Tibial artery (tissue), 4 donors: ENCODE results near the gene ENTPD5.
"Not testable (repeated sequence)": the region's sequence is repeated elsewhere in the genome, so short reads cannot be mapped to it uniquely, and the experiment has no call there.

Experiments used
- DNase-seq, 2 donors: peaks; one replicate each; pipeline ENCODE4 v3.0.0-alpha.2; 2019
- H3K27ac ChIP-seq, 2 donors: fragments of 200-600 bp; sonication (generic) in 1 of 2; 1 replicate in 1 of 2; 2 replicates in 1 of 2; pipeline ENCODE4 v1.5.1; 2018 to 2019; ENCODE audit warnings: mild to moderate bottlenecking in 1 of 2
- H3K27me3 ChIP-seq, 2 donors: fragments of 200-600 bp; sonication (generic) in 1 of 2; one replicate each; pipeline versions ENCODE4 v1.5.1 to v1.6.0; 2016 to 2019
- H3K36me3 ChIP-seq, 3 donors: fragments of 200-600 bp; sonication (generic) in 2 of 3; one replicate each; pipeline ENCODE4 v1.5.1; 2016 to 2019; ENCODE audit warnings: mild to moderate bottlenecking in 2 of 3
- H3K4me1 ChIP-seq, 4 donors: fragments of 200-600 bp; sonication (generic) in 2 of 4; 1 replicate in 3 of 4; 2 replicates in 1 of 4; pipeline ENCODE4 v1.5.1; 2016 to 2019
- H3K4me3 ChIP-seq, 2 donors: fragments of 200-600 bp; sonication (generic) in 1 of 2; 1 replicate in 1 of 2; 2 replicates in 1 of 2; pipeline ENCODE4 v1.5.1; 2018 to 2019; ENCODE audit warnings: mild to moderate bottlenecking in 2 of 2
- H3K9me3 ChIP-seq, 3 donors: fragments of 200-600 bp; sonication (generic) in 1 of 3; one replicate each; pipeline ENCODE4 v1.5.1; 2016 to 2019
- intact Hi-C: fragments of 100-400 bp; cut with DNase I; formaldehyde crosslinking; loops from one replicate; pipeline ENCODE4 v1.15.0; 2023; ENCODE audit warnings: low total_unique reads
- TF ChIP-seq, protein P1 (sequence below), 2 experiments: fragments of 200-600 bp in 1 of 2; fragments of 450-650 bp in 1 of 2; IDR thresholded peaks; one replicate each; pipeline ENCODE4 v1.5.1; 2017 to 2019; ENCODE audit warnings: antibody characterized with exemption in 2 of 2, mild to moderate bottlenecking in 1 of 2, moderate library complexity in 1 of 2

The ENTPD5 gene

GRCh38 chr14:74018174-74018585 lies 908 bp downstream of the ENTPD5 start:
- TF ChIP-seq, protein P1, sequence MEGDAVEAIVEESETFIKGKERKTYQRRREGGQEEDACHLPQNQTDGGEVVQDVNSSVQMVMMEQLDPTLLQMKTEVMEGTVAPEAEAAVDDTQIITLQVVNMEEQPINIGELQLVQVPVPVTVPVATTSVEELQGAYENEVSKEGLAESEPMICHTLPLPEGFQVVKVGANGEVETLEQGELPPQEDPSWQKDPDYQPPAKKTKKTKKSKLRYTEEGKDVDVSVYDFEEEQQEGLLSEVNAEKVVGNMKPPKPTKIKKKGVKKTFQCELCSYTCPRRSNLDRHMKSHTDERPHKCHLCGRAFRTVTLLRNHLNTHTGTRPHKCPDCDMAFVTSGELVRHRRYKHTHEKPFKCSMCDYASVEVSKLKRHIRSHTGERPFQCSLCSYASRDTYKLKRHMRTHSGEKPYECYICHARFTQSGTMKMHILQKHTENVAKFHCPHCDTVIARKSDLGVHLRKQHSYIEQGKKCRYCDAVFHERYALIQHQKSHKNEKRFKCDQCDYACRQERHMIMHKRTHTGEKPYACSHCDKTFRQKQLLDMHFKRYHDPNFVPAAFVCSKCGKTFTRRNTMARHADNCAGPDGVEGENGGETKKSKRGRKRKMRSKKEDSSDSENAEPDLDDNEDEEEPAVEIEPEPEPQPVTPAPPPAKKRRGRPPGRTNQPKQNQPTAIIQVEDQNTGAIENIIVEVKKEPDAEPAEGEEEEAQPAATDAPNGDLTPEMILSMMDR (IDR thresholded peaks at IDR 0.05): no peak
- intact Hi-C loops: no loop called here
- Histone ChIP-seq H3K4me1 (peaks cover 0 to 13% (median 6%) of the 10 kb centered on the region in 4 donors), H3K27ac (peak overlapping the region; percentile 96 to 97), H3K9me3 (no peaks in the 10 kb centered on the region), H3K27me3 (no peaks in the 10 kb centered on the region), H3K4me3 (peak overlapping the region; percentile 83 to 84), H3K36me3 (peaks cover 0 to 14% (median 0%) of the 10 kb centered on the region in 3 donors)
- DNase-seq: no peak

DNA sequence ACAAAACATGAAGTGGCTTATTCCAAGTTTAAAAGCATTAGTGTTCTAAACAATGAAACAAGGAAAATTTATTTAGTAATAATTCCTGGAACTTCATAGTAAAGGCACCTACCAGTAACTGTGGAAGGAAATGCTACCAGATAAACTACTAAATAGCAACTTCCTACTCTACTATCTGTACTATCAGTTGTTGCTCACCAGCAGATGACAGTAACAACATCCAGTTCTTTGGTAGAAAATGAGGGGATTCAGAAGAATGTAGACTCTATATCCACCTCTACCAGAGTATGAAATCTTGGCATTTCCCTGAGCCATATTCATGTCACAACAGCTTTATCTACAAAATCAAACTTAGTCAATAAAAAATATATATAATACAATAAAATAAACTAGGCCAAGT lies 3.1 kb downstream of the ENTPD5 start:
- TF ChIP-seq, protein P1 (IDR thresholded peaks at IDR 0.05): no peak
- no peaks in the 10 kb centered on the region for H3K27me3 ChIP-seq
- H3K9me3 ChIP-seq: no peaks in the 10 kb centered on the region
- no peak overlapping the region for H3K4me3 ChIP-seq
- H3K4me1 ChIP-seq: peaks cover 0 to 13% (median 6%) of the 10 kb centered on the region in 4 donors
- peaks cover 0 to 21% (median 0%) of the 10 kb centered on the region in 3 donors for H3K36me3 ChIP-seq
- DNase-seq: no peak
- intact Hi-C loops: no loop called here
- no peak overlapping the region for H3K27ac ChIP-seq

GRCh38 chr14:74015176-74015575 lies 3.9 kb downstream of the ENTPD5 start:
- peaks cover under 1 to 28% (median 7%) of the 10 kb centered on the region in 3 donors for H3K36me3 ChIP-seq
- no peak overlapping the region for H3K27ac ChIP-seq
- H3K27me3 ChIP-seq: no peaks in the 10 kb centered on the region
- TF ChIP-seq, protein P1 (IDR thresholded peaks at IDR 0.05): no peak
- H3K4me1 ChIP-seq: peaks cover 0 to 13% (median 6%) of the 10 kb centered on the region in 4 donors
- H3K9me3 ChIP-seq: no peaks in the 10 kb centered on the region
- intact Hi-C loops: no loop called here
- no peak for DNase-seq
- no peak overlapping the region for H3K4me3 ChIP-seq

GRCh38 chr14:74014299-74014698 lies 4.8 kb downstream of the ENTPD5 start:
- DNase-seq: no peak
- intact Hi-C loops: no loop called here
- TF ChIP-seq, protein P1 (IDR thresholded peaks at IDR 0.05): no peak
- H3K9me3 ChIP-seq: no peaks in the 10 kb centered on the region
- H3K4me1 ChIP-seq: peaks cover 0 to 5% (median 4%) of the 10 kb centered on the region in 4 donors
- H3K27ac ChIP-seq: no peak overlapping the region
- no peak overlapping the region for H3K4me3 ChIP-seq
- H3K27me3 ChIP-seq: no peaks in the 10 kb centered on the region
- H3K36me3 ChIP-seq: peaks cover 9 to 37% (median 14%) of the 10 kb centered on the region in 3 donors

DNA sequence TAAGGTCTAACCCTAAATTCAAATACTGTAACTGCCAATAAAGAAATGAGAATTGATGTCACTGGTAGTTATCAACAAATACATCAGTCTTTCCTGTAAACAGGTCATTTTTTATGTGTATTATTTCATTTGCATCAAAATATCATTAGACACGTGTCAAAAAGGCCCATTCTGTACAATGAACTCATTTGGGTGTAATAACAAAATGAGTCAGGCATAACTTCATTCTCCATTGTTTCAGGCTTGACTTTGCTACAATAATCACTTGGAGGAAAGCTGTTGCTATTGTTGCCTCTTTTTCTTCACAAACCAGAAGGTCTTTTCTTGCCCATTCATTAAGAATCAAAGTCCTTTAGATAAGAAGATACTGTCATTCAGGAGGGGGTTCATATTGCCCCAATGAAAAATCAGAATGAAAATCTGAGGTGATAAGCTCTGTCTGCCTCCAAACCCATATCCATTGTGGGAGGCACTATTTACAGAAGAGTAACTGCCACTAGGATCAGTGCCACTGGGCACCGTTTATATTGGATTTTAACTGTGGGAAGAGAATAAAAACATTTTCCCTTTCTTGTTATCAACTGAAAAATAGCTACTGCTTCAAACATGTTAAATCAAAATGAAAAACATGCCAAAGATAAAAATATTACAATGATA lies 10.1 kb downstream of the ENTPD5 start:
- DNase-seq: no peak

GRCh38 chr14:74005664-74006063 lies 13.4 kb downstream of the ENTPD5 start:
- peaks cover 13 to 51% (median 17%) of the 10 kb centered on the region in 3 donors for H3K36me3 ChIP-seq
- H3K9me3 ChIP-seq, H3K27me3 ChIP-seq, H3K4me3 ChIP-seq, intact Hi-C loops, H3K27ac ChIP-seq, DNase-seq, H3K4me1 ChIP-seq: not testable (repeated sequence)

More for the DNA sequence above, 10.1 kb downstream of the ENTPD5 start:
- intact Hi-C loops: no loop called here
- Histone ChIP-seq H3K9me3 (no peaks in the 10 kb centered on the region), H3K27ac (no peak overlapping the region), H3K4me3 (no peak overlapping the region), H3K4me1 (no peaks in the 10 kb centered on the region), H3K36me3 (peaks cover 13 to 59% (median 19%) of the 10 kb centered on the region in 3 donors), H3K27me3 (no peaks in the 10 kb centered on the region)
- TF ChIP-seq, protein P1 (IDR thresholded peaks at IDR 0.05): no peak
